HG03045 (cell line): ENCODE measurements around the gene CLEC3B.
A peak's percentile ranks its signal among the peaks of the same experiment; 100 is the strongest.
"Not testable (repeated sequence)": the region's sequence is repeated elsewhere in the genome, so short reads cannot be mapped to it uniquely, and the experiment has no call there.

ENCODE experiments used
- ATAC-seq: cut with Tn5 transposase; IDR thresholded peaks from one replicate; pipeline ENCODE4 v1.9.1; 2021; ENCODE audit warnings: mild to moderate bottlenecking, moderate library complexity; ENCODE audit not compliant: unreplicated experiment

Gene CLEC3B

GRCh38 chr3:45026038-45026437 lies at the start of gene CLEC3B:
CLEC3B (plus strand) TSS chr3:45026303; CDS start chr3:45026363, 60 bp downstream.
- no peak for ATAC-seq

- ATAC-seq: no peak
Observed at GRCh38 chr3:44981220-44981619, 44.9 kb upstream of the CLEC3B start.

DNA sequence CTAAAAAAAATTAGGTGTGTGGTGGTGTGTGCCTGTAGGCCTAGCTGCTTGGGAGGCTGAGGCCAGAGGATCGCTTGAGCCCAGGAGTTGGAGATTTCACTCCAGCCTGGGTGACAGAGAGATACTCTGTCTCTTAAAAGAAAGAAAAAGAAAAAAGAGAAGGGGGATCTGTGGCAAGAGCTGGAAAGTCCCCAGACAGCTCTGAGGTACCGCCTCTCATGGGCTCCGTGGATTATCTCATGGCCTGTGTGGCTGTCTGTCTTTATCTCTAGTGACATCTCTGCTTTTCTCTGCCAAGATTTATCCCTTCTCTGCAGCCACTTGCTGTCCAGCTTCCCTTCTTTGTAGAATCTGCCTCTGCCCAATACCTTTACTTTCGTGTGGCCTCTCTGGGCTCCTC lies 44.4 kb upstream of the CLEC3B start:
- peak; percentile 55 for ATAC-seq

GRCh38 chr3:44982817-44983216 lies 43.3 kb upstream of the CLEC3B start:
- ATAC-seq: no peak

GRCh38 chr3:44983484-44983941 lies 42.6 kb upstream of the CLEC3B start:
- ATAC-seq: no peak

DNA sequence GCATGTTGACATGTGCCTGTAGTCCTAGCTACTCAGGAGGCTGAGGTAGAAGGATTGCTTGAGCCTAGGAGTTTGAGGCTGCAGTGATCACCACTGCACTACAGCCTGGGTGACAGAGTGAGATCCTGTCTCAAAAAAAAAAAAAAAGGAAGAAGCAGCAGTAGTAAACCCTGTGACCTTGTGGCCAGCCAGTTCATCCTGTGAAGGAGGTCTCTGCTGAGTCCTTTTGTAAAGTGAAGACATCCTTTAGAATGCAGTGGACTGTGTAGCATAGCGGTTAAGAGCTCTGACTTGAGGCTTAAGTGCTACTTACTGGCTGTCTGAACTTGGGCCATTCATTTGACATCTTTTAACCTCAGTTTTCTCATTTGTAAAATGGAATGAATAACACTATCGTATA lies 41.8 kb upstream of the CLEC3B start:
- ATAC-seq: no peak

GRCh38 chr3:44986330-44986729 lies 39.8 kb upstream of the CLEC3B start:
- not testable (repeated sequence) for ATAC-seq

DNA sequence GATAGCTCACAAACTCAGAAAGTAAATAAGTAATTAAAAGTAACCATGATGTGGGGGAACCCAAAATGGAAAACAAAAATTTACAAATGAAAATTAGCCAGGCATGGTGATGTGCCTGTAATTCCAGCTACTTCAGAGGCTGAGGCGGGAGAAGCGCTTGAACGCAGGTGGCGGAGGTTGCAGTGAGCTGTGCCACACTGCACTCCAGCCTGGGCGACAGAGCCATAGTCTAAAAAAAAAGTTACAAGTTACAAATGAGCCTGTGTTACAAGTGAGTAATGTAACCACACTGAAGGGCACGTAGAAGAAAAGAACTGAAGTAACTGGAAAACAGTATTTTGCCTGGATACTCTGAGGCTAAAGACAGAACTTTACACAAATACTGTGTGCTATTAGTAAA lies 38.8 kb upstream of the CLEC3B start:
- ATAC-seq: no peak

DNA sequence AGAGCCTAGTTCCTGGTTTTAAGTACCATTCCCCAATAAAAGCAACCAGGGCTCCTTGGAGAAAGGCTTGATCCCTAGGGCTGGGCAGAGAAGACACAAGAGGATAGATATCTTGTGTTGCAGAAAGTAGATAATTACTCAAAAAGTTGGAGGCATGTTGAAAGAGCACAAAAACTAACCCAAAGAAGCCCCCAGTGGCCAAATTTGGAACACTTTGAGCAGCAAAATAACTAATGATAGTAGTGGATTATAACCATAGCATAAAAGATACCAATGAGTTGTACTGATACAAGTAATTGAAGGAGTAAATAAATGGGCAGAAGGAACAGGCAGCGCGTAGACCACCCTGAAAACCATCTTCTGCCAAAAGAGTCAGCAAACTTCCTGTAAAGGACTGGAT lies 38.0 kb upstream of the CLEC3B start:
- no peak for ATAC-seq

DNA sequence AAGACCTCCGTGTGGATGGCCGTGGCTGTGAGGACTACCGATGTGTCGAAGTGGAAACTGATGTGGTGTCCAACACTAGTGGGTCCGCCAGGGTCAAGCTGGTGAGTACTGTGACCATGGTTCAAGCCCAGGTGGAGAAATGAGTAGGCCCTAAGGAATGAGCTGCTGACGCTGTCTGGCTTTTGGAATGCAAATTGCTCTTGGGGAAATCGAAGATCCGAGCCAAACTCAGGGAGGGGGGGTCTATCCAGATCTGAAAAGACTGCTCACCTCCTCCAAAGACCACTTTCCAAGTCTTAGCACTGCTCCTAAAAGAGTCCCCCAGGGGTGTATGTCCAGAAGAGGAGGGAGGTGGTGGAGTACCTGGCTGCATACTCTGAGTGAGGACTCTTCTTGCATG lies 37.0 kb upstream of the CLEC3B start:
- no peak for ATAC-seq

DNA sequence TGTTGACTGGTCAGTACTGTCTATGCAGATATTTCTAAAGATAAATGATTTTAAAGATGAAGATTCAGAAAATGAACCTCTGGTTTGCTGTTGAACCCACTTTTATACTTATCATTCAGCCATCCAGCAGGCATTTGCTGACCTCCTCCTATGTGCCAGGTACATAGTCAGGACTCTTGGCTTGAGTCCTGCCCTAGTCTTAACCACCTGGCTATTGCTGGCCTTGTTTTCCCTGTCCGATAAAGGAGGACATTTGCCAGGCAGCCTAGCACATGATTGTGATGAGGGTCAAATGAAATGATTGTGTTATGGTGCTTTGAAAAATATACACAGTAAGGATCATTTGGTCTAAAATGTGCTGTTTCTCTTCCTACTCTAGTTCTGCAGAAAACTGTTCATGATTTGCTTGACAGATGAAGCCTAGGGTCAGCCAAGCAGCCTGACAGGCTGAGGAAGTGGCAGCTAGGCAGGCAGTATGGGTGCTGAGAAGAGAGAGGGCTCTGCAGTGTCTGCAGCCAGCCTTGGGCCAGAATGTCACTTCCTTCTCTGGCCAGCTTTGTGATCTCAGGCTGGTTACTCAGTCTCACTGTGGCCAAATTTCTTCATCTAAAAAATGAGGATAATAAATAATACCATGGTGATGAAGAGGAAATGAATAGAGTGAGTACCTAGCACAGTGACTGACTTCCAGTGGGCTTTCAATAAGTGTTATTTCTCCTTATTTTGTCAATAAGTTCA lies 36.3 kb upstream of the CLEC3B start:
- ATAC-seq: no peak

GRCh38 chr3:44991326-44991725 lies 34.8 kb upstream of the CLEC3B start:
- ATAC-seq: no peak

GRCh38 chr3:44992555-44993470 lies 33.3 kb upstream of the CLEC3B start:
- no peak for ATAC-seq

GRCh38 chr3:44993471-44994205 lies 32.5 kb upstream of the CLEC3B start:
- no peak for ATAC-seq

DNA sequence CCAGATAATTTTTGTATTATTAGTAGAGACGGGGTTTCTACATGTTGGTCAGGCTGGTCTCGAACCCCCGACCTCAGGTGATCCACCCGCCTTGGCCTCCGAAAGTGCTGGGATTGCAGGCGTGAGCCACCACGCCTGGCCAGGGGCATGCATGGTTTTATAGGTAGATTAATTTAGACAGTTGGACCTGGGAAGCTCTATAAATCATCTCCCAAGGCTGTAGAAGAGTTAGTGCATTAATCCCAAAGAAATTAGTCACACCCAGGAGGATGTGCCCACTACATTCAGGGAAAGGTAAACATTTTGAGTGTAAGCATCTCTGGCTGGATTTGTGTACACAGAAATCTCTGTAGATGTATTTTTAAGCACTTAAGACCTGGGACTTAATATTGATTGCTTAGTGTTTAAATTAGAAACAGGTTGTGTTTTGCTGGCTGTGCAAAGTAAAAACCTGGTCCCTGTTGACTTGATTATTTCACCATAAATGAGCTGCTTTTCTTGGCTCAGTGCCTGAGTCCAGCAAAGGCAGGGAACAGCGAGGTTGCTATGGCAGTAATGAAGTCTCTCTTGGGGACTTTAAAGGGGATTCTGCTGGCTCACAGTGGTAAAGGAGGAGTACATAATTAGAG lies 30.8 kb upstream of the CLEC3B start:
- no peak for ATAC-seq

DNA sequence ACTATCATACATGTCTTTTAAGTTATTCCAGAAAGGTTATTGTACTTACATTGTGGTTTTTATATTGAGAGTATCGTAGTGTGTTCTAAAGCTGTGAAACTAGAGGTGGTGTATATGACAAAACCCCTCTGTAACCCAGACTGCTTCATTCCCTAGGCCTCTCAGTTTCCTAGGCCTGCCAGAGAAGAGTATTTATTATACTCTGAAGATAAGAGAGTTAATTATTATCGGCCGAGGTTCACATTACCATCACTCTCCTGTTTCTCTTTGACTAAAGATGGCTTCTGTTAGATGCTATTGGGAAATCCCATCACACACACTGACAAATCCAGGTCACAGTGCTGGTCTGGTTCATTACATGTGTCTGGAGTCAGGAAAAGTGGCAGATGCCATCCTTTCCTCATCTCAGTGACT lies 29.5 kb upstream of the CLEC3B start:
- no peak for ATAC-seq

- ATAC-seq: no peak
Observed at GRCh38 chr3:44999782-45000181, 26.3 kb upstream of the CLEC3B start.

- ATAC-seq: no peak
Observed at GRCh38 chr3:45000823-45001222, 25.3 kb upstream of the CLEC3B start.

GRCh38 chr3:45001738-45002137 lies 24.4 kb upstream of the CLEC3B start:
- no peak for ATAC-seq

- ATAC-seq: no peak
Observed at GRCh38 chr3:45002139-45002660, 23.9 kb upstream of the CLEC3B start.

DNA sequence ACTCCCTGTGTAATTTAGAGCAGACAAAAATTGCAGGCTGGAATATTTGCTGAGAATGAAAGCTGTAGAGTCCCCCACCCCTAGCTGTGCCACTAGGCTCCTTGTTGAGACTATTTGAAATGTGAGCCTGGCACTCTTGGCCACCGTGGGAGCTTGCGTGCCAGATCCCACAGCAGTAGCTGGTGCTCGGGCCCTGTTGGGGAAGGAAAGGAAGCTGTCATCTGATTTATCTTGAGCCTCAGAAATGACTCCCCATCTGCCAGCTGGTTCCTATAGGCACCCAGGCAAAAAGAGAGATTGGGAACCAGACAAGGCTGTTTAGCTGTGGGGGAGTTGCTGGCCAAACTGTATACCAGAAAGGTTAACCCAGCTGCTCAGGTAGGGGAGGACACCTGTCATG lies 23.4 kb upstream of the CLEC3B start:
- ATAC-seq: no peak
